Stimulated activated CD8-positive, alpha-beta memory T cell treated with anti-CD3 and anti-CD28 coated beads, Interleukin-12 subunit alpha, Interleukin-12 subunit beta, amount 100 ng/mL, for 4 hours (primary cell): ENCODE measurements around the gene CCDC158.
"Not testable (repeated sequence)": the region's sequence is repeated elsewhere in the genome, so short reads cannot be mapped to it uniquely, and the experiment has no call there.

Experiments used
- DNase-seq: peaks from one replicate; pipeline ENCODE4 v3.0.0-alpha.2; 2020; ENCODE audit warnings: low read depth

The CCDC158 gene

DNA sequence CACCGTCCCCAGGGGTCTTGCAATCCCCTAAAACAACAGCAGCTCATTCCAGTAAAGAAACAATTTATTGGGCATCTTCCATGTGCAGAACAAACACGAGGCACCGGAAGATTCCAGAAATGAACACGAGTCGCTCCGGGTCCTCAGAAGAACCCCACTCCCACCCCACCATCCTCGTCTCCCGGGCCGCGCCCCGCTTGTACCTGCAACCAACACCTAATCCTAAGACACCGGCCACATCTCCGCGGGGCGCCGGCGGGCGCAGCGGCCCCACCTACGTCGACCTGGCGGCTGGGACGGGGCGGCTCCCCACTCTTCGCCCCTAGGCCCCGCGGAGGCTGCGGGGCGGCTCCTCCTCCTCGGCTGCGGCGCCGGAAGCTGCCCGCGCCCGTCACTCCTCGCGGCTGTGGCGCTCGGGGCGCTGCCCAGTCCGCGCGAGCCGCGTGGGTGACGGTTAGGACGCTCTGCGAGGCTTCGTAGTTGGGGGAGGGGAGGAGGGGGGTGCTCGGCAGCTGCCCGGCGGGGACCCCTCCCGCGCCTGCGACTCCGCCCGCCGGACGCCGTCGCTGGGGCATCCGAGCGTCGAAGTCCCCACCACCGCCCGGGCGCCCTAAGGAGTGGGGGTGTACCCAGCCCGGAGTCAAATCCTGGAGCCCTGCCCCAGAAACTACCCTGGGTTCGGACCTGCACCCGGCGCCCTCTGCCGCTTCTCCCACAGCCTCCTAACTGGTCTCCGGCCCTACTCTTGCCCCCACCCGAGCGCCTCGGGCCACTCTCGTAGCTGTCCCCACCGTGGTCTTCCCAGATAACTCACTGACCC is at the start of gene CCDC158:
Gene CCDC158, minus strand, starts transcription at position 380 of the 820 bp plus-strand sequence. CDS start 17,934 bp downstream, outside the sequence.
- DNase-seq = no peak

DNA sequence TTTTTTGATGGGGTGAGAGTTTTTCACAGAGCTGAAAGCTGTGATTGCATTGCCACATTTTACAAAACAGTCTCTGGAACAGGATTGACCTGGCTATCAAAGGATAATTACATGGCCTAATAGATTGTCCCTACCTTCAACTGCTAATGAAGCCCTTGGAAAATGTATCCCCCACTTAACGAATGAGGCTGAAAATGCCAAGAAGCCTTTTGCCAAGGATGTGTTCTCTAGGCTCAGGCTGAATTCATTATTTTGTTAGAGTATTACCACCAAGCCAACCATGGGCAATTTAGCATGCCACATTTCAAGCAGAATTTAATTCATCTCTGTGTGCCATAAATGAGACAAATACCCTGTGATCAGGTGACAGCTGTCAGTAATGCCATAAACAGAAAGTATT is 49.6 kb upstream of the CCDC158 start:
- no peak for DNase-seq

DNA sequence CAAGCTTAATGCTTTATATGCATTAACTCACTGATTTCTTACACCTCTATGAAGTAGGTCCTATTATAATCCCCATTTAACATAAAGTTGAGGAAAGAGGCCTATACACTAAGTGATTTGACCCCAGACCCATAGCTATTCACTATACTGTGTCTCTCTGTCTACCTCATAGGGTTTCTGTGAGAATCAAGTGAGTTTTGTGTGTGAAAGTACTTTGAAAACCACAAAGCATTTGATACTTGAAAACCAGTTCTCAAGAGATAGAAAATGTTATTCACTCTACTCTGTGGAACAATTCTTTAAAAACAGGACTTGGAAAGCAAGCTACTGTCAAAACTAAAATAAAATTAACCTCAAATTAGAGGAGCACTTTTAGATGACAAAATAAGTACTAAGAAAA is 49.1 kb upstream of the CCDC158 start:
- DNase-seq = no peak

DNA sequence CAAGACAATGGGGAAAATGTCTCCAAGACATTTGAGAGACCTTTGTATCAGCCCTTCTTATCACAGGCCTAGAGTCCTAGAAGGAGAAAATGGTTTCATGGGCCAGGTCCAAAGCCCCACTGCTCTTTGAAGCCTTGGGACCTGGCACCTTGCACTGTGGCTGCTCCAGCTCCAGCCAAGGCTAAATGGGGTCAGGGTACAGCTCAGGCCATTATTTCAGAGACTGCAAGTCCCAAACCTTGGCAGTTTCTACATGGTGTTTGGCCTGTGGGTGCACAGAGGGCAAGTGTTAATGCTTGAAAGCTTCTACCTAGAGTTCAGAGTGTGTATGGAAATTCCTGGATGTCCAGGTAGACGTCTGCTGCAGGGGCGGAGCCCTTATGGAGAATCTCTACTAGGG is 42.6 kb upstream of the CCDC158 start:
- DNase-seq = no peak

DNA sequence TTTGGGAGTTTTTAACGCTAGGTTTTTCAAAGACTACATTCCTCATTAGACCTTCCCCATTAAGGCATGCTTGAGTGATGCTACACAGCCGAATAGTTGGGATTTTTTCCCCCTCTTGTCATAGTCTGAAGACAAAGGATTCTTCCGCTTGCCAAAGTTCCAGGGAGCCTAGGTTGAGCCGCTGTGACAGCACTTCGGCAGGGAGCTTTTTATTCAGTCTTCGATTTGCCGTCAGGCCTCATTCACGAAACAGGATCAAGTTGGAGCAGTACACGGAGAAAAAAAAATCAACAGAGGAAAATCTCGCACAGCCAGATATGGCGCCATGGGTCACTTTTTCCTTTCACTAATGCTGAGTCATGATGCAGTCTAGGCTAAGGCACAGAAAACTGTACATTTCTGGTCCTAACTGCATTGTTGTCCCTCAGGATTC is 38.4 kb upstream of the CCDC158 start:
- DNase-seq = no peak

DNA sequence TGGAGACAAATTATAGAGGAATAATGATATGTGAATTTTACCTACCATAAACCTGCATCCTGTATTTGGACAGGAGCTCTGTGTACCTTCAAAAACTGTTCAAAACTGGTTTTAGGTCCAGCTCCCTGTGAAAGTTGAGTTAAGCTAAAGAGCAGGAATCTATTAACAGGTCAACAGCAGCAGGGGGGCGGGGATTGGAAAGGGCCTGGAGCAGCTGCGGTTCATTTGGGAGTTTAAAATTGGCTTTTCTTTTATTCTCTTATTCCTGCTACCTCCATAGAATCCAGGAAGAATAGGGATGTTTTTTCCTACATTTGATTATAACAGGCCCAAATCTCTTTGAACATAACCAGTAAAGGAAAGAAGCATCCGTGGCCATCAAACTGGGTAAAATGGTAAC is 37.9 kb upstream of the CCDC158 start:
- no peak for DNase-seq

DNA sequence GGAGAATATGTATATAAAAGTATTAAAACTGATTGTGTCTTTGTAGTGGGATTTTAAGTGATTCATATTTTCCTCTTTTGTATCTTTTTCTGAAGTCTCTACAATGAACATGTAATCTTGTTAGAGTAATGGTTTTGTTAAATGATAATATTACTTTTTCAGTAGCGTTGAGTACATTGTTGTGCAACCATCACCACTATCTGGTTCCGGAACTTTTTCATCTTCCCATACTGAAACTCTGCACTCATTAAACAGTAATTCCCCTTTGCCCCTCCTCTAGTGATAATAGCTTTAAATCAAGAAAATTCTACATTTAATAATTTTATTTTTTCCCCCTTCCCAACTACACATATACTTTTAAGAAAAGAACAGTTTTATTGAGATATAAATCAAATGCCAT is 37.4 kb upstream of the CCDC158 start:
- no peak for DNase-seq

DNA sequence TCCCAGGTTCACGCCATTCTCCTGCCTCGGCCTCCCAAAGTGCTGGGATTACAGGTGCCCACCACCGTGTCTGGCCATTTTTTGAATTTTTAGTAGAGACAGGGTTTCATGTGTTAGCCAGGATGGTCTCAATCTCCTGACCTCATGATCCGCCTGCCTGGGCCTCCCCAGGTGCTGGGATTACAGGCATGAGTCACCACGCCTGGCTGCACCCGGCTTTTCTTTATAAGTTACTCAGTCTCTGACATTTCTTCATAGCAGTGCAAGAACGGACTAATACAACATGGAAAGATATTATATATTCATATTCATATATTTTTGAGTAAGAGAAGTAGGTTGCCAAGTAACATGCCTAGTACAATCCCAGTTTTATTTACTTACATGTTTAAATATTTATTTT is 36.9 kb upstream of the CCDC158 start:
- DNase-seq = no peak

DNA sequence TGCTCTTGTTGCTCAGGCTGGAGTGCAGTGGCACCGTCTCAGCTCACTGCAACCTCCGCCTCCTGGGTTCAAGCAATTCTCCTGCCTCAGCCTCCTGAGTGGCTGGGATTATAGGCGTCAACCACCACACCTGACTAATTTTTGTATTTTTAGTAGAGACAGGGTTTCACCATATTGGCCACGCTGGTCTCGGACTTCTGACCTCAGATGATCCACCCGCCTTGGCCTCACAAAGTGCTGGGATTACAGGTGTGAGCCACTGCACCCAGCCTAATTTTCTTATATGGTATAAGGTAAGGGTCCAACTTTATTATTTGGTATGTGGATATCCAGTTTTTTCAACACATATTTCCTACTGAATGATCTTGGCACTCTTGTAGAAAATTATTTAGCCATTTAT is 33.1 kb upstream of the CCDC158 start:
- not testable (repeated sequence) for DNase-seq

DNA sequence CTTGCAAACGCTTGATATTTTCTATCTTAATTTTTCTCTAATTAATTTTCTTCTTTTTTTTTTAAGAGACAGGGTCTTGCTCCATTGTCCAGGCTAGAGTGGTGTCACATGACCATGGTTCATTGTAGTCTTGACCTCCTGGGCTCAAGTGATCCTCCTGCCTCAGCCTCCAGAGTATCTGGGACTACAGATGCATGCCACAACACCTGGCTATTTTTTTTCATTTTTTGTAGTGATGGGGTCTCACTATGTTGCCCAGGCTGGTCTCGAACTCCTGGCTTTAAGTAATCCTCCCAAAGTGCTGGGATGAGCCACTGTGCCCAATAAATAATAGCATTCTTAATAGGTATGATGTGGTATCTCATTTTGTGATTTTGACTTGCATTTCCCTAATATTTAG is 32.3 kb upstream of the CCDC158 start:
- no peak for DNase-seq

DNA sequence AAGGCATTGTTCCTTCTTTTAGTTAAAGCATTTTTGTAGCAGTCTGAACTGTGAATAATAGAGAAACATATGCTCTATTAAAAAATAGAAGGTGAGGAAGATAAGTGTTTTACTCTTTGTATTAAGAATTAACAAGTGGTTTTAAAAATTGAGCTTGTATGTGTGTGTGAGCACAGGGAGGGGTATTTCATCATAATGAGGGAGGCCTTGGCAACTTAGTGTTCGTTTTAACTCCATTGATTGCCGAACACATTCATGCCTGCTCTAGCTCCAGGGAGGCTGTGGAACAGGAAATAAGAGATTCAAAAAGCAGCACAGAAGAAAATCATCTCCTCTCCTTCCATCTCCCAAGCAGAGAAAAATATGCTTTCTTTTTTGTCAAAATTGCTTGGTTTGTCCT is 28.9 kb upstream of the CCDC158 start:
- no peak for DNase-seq

DNA sequence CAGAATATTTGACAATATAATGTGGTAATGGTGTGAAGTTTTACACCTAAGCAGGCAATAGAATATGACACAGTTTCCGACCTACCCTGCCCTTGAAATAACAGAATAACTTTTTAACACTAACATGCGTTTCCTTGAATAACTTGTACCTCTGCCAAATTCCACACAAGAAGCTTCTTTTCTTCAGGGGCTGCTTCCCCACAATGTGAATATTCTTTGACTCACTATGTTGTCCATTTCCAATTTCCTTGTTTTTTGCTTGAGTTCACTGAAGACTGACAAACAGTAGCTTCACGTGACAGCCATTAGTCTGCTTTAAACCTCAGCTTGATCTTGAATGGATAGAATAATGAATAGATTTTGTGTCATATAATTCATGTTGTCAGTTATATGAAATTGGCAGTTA is 28.4 kb upstream of the CCDC158 start:
- DNase-seq = no peak

DNA sequence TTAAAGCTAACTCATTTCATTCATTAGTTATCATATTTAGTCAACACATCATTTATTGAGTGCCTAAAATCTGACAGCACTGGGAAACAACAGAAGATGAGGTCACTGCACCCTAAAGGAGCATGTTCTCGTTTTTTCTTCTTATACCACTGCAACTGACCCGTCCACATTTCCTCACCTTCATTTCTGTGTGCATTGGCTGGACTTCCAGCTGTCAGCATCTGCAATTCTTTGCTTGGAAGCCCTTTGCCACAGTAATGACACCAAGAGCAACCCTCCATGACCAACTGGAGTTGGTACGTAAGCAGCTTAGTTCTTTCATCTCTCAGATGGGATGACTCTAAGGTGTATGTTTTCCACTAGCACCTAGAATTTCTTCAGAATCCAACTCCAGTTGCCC is 27.3 kb upstream of the CCDC158 start:
- DNase-seq = no peak

DNA sequence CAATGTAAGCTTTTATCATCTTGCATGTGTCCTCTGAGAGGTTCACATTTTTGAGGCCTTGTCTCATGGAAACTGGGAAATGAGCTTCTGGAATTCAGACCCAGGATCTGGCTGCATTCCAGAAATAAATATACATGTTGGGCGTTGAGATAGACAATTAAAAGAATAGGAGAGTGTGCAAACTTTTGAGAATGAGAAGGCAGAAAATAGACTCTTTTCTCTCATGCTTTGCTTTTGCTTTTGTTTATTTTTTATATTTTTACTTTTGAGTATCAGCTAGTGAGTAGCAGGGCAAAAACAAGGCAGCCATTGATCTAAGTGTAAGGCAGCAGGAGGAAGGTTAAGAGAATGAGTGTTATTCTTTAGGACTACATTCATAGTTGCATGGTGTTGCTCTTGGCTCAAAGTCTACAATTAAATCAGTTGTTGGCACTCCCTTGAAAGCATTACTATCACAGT is 26.5 kb upstream of the CCDC158 start:
- no peak for DNase-seq

DNA sequence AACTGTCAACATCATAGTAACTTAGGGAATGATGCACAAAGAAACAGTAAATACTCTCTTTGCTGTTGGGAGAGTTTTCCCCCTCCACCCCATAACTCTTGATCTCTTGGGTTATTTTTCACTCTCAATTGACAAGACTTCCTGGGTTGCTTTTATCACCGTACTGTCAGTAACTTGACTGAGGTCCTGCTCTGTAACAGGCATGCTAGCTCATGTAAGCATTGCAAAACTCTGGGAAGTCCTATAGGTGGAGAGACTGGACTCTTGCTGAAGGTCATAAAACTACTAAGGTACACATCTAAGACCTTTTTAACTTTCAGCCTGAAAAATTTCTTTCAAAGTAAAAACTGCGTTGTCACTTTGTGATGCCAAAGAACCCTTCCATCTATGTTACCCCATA is 25.0 kb upstream of the CCDC158 start:
- no peak for DNase-seq

DNA sequence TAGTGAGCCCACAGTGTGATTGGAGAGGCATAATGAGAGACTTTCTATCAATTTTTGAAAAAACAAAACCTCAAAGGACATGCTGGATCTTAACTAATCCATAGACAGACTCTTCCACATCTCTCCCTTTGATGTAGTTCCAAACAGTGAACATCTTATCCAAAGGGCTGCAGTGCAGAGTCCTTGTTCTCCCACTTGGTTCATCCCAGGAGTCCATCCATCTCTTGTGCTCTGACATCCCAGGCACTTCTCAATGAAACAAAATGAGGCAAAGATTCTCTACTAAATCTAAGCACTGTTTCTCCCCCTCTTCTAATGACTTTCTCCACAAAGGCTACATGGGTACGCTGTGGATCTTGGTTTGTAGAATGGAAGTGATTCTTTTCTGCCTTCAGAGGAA is 22.4 kb upstream of the CCDC158 start:
- no peak for DNase-seq

DNA sequence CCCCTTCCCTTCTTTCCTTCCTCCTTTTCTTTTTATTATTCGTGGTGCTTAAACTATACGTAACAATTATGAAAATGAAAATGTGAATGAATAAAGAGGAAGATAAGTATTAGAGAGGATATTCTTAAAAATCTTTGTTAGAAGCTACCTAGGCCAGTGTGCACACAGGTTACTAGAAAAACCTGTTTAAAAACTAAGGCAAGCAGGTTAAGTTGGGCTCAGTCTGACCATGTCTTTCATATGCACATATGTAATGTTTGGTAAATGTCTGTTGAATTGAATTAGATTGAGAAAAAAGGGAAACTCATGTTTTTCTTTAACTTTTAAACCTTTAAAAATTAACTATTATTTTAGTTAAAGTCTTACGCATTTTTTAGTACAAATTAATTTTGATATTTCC is 21.9 kb upstream of the CCDC158 start:
- no peak for DNase-seq

DNA sequence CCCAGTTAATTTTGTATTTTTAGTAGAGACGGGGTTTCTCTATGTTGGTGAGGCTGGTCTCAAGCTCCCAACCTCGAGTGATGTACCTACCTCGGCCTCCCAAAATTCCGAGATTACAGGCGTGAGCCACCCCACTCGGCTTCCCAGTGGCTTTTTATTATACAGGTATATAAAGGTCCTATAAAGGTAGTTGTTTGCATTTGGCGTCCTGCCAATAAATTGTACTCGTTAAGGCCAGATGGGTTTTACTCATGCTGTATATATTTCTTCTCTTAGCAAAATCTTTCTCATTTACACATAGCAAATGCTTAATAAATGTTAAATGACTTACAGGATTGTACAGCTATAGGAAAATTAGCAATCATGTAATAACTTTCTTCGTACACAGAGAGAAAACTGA is 20.9 kb upstream of the CCDC158 start:
- DNase-seq = no peak

DNA sequence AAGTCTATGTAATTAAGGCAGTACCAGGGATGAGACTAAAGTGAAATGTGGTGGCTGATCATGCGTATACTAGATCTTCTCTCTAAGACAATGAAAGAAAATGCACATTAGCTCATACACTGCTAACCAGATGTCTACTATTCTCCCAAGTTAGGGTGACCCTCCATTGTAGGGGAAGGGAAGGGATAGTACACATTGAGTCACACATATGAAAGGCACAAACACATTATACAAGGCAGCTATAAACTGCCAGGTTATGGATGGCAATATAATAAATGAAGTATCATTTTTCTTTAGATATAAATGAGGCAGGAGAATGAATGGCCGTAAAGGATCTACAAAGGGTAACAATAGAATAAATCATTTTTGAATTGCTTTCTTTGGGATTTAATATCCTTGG is 18.6 kb upstream of the CCDC158 start:
- no peak for DNase-seq

DNA sequence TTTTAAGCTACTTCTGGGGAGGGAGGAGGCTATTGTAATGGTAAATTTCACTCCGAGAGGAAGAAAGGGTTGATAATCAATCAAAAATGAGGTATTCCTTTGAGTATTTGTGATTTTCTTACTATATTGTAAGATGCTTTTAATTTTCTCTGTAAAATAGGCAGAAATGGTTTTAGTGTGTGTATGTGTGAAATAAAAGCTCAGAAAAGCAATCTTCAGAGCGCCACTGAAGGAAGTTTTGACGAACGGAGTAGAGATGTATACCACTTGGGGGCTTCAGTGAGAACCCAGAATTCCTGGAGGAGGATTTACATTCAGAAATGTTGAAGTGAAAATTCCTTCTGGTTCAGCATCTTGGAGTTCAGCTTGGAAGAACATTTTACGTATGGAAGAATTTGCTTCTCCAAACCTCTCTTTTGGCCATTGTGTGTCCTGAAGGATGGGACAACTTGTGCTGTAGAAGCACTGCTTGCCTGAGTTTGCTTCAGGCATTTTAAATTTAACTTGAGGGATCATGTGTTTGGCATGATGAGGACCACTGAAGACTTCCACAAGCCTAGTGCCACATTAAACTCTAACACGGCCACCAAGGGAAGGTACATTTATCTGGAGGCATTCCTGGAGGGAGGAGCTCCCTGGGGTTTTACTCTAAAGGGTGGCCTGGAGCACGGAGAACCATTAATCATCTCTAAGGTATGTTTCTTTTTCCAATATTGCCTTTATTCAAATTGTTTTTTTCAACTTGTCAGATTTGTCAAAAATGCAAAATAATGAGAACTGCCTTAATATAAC is 14.8 kb upstream of the CCDC158 start:
- no peak for DNase-seq

DNA sequence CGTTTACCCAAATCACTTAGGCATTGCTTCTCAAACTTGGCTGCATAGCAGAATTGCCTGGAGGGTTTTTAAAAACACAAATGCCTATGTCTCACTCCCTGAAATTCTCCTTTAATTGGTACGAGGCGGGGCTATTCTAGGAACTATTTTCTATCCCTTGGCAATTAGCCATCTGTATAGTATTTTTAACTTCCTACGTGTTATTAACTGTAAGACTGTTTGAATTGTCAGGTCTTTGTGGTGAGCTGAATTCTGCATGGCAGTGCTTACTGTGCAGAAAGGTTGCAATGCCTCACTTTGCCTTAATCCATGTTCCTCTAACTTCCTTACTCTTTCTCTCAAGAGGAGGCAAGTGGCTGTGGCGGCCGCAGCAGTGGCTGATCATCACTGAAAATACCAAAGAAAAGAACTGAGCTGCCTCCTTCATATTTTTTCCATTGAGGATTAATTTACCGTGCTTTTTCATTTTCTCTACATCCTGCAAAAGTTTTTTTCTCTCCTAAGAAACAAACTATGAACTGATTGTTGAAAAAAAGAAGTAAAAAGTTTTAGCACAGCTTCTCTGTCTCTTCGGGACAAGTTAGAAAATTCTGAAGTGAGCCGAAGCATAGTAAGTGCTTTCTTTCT is 14.1 kb upstream of the CCDC158 start, which contains the start of gene SHROOM3:
Gene SHROOM3, plus strand, starts transcription at position 329 of the 627 bp plus-strand sequence. CDS start 824 bp downstream, outside the sequence.
- DNase-seq = no peak

DNA sequence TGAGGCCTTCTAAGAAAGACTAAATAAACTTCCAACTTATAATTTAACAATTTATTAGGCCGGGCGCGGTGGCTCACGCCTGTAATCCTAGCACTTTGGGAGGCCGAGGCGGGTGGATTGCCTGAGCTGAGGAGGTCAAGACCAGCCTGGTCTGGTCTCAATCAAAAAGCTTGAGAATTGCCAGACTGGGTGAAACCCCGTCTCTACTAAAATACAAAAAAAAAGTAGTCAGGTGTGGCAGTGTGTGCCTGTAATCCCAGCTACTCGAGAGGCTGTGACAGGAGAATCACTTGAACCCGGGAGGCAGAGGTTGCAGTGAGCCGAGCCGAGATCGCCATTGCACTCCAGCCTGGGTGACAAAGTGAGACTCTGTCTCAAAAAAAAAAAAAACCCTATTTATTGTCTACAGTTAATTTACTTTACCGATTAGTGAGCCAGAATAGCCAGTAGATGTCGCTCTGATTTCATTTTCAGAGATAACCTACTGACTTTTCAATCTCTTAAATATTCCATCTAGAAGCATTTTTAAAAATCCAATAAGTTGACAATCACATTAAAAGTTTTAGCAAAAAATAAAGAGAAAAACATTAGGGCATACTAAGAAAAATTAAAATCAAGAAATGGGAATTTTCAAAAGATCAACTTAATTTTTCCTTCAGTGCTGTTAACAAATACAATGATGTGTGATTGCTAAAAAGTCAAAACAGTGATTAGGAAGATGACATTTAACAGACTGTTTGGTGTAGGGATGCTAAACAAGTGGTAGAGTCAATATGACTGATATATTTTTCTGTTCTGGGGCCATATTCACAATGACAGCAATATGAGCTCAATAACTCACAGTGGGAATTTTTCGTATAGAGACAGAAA is 9.8 kb upstream of the CCDC158 start:
- no peak for DNase-seq
